Stimulated activated CD8-positive, alpha-beta memory T cell treated with anti-CD3 and anti-CD28 coated beads, Interleukin-12 subunit alpha, Interleukin-12 subunit beta, amount 100 ng/mL, for 1 hour (primary cell): ENCODE results near the gene PPFIA1.

Source experiments
- DNase-seq: peaks from one replicate; pipeline ENCODE4 v3.0.0-alpha.2; 2020; ENCODE audit warnings: low read depth

Gene PPFIA1

GRCh38 chr11:70298243-70298915 is 27.9 kb downstream of the PPFIA1 start:
- no peak for DNase-seq

DNA sequence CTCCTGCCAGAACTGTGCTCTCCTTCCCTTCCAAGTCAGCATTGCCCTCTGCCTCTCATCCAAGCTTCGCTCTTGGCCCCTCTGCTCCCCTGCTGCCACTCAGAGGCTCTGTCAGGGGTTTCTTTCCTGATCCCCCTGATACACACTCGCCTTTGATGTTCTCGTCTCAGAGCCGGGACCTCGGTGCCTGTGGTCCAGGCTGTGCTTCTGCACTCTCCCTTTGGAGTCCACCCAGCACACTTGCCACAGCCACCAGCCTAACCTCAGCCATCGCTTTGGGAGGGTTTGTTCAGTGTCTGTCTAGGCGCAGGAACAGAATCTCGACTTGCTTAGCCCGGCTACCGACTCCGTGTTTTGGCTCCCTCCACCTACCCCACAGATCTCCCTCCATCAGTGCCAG is 29.1 kb downstream of the PPFIA1 start:
- no peak for DNase-seq

DNA sequence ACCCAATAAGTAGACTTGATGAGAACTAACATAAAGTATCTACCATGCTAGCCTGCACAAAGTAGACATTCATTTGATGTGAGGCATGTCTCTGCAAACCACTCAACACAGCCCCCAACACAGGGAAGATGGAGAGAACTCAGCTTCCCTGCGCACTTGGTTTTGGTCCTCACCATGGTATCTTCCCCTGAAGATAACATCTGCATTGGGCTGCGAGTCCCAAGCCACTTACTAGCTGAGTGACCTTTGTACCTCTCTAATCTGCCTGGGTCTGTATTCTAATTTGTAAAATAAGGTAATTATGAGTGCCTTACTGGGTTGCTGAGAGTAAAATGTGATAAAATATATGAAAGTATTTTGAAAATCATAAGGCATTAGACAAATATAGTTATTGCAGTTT is 30.7 kb downstream of the PPFIA1 start:
- DNase-seq, result no peak

GRCh38 chr11:70301721-70302418 is 31.4 kb downstream of the PPFIA1 start:
- DNase-seq, result no peak

DNA sequence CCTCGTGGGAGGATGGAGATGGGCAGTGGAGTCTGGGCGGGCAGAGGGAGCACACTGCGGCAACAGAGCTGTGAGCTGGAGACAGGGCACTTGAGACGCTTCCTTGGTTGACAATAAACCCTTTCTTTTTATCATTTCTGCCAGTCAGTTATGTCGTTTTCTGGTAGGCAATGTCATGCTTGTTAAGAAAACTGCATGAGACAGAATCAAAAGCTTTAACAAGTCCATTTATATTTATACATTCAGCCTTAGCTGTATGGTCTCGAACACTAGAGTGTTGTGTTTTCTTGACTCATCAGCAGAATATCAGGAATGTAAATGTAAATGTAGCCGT is 31.9 kb downstream of the PPFIA1 start:
- DNase-seq, result no peak

DNA sequence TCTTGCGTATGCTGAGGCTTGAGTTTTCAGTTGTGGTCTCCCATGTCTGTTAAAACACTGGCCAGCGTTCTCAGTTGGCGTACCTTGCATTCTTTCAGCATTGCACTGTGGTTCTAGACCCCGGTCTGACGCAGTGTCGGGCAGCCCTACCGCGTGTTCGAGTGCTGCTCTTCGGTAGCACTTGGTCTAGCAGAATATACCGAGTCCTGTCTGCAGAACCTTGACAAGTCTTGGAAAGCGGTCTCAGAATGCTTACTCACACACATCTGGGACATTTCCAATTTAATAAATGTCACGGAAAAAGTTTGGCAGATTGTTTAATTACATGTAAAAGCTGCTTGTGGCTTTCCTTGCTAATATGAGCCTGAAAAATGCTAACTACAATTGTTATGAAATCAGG is 32.6 kb downstream of the PPFIA1 start:
- DNase-seq, result no peak

GRCh38 chr11:70304208-70304603 is 33.7 kb downstream of the PPFIA1 start:
- no peak for DNase-seq

DNA sequence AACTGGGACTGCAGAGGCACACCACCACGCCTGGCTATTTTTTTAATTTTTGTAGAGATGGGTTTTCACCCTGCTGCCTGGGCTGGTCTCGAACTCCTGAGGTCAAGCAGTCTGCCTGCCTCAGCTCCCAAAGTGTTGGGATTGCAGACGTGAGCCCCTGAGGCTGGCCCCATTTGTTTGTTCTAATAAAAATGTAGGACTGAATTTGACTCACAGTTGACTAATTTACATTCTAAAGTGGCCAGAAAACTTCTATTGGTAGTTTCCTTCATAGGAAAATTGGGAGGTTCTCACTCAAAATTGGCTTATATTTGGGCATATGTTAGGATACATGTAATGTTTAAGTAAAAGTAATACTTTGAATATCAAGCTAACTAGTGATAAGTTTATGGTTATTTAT is 35.0 kb downstream of the PPFIA1 start:
- no peak for DNase-seq

DNA sequence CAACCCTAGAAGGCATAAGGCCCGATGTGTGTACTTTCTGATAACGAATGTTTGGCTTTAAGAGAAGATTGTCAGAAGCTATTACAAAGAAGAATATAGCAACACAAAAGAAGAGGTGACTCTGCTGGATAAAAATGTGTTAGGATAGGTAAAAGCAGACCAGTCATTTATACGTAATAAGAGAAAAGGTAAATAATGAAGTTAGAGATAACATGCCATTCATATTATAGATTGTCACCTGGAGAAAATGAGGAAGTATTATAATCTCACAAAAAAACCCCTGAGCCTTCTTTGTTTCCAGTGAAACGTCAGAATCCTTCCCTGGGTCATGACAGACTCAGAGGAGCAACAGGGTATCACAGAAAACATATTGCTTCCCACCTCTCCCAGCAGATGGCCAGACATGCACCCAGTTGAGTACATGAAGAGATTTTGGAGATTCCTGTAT is 36.1 kb downstream of the PPFIA1 start:
- no peak for DNase-seq

- no peak for DNase-seq
Observed at GRCh38 chr11:70307176-70307575, 36.7 kb downstream of the PPFIA1 start.

DNA sequence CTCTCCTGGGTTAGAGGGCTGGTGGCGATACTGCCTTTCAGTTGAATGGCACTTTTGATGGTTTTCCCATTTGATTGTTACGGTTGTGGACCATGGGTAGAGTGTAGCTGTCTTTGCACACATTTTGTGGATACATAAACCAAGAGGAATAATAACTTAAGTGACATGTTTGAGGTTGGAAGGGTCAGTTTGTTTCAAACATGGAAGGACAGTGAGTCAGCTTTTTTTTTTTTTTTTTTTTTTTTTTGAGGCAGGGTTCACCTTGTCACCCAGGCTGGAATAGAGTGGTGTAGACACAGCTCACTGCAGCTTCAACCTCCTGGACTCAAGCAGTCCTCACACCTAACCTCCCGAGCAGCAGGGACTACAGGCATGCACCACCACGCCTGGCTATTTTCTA is 41.1 kb downstream of the PPFIA1 start:
- no peak for DNase-seq

- no peak for DNase-seq
Observed at GRCh38 chr11:70312401-70313357, 42.2 kb downstream of the PPFIA1 start.

GRCh38 chr11:70313945-70314344 is 43.5 kb downstream of the PPFIA1 start:
- no peak for DNase-seq

DNA sequence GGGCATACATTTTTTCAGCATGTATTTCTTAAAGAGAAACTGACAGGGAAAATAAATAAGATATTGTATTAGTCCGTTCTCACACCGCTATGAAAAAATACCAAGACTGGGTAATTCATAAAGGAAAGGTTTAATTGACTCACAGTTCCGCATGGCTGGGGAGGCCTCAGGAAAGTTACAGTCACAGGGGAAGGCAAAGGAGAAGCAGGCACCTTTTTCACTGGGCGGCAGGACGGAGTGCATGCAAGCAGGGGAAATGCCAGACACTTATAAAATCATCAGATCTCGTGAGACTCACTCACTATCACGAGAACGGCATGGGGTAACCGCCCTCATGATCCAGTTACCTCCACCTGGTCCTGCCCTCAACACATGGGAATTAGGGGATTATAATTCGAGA is 44.2 kb downstream of the PPFIA1 start:
- DNase-seq, result no peak

GRCh38 chr11:70315716-70316115 is 45.2 kb downstream of the PPFIA1 start:
- DNase-seq, result no peak

GRCh38 chr11:70317581-70318305 is 47.3 kb downstream of the PPFIA1 start:
- no peak for DNase-seq

GRCh38 chr11:70319396-70320076 is 49.0 kb downstream of the PPFIA1 start:
- no peak for DNase-seq

DNA sequence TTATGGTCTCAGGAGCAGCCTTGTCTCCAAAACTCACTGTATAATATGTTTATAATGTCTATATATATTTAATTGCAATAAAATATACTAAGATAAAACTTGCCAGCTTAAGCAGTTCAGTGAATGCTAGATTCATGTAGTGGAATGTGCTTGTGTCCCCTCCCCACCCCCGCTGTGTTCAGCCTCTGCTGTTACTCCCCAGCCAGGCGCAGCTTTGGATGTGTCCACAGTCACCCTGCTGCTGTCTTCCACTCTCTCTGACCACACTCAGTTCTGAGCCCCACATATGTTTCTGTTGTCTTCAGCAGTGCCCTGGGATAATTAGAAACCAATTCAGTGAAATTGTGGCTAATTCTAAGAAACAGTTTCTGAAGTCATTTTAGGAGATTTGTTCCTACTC is 52.2 kb downstream of the PPFIA1 start:
- no peak for DNase-seq

DNA sequence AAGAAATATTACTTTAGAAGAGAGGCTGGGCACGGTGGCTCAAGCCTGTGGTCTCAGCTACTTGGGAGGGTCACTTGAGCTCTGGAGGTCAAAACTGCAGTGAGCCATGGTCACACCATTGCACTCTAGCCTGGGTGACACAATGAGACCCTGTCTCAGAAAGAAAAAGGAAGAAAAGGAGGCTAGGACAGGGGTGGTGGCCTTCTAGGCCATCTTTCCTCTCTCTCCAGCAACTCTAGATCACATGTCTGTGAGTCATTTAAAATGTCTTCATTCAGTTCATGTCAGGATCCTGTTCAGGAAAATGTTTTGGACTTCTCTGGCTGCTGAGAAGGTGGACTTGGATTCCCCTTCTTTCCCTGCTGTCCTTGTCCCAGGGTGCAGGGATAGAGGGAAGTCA is 53.3 kb downstream of the PPFIA1 start:
- DNase-seq, result no peak

- no peak for DNase-seq
Observed at GRCh38 chr11:70324376-70325115, 54.1 kb downstream of the PPFIA1 start.

GRCh38 chr11:70325824-70326223 is 55.3 kb downstream of the PPFIA1 start:
- DNase-seq, result no peak
